Prostate gland (tissue), 2 donors: Measurements from ENCODE around the gene ARHGAP26. TPM values are rescaled to one million over a fixed set of nuclear protein-coding genes. Genes with fewer than 3 reads are reported as not detected.

ENCODE experiments used
- DNase-seq: peaks from one replicate; pipeline ENCODE4 v3.0.0-alpha.2; 2019; ENCODE audit warnings: low spot score
- H3K27ac ChIP-seq, 2 donors: fragments of 200-600 bp; sonication (generic); 2 replicates each; pipeline ENCODE4 v1.5.1; 2017 to 2019
- H3K27me3 ChIP-seq: fragments of 200-600 bp; sonication (generic); replicated peaks from 2 replicates; pipeline ENCODE4 v1.5.1; 2019; ENCODE audit not compliant: insufficient read depth
- H3K36me3 ChIP-seq, 2 donors: fragments of 200-600 bp; sonication (generic); 1 replicate in 1 of 2; 2 replicates in 1 of 2; pipeline versions ENCODE4 v1.5.1 to v1.8.1; 2017 to 2019
- H3K4me1 ChIP-seq: fragments of 200-600 bp; sonication (generic); replicated peaks from 2 replicates; pipeline ENCODE4 v1.5.1; 2019
- H3K4me3 ChIP-seq, 2 donors: fragments of 200-600 bp; sonication (generic); 2 replicates each; pipeline ENCODE4 v1.5.1; 2017 to 2019
- H3K9me3 ChIP-seq: fragments of 200-600 bp; sonication (generic); 2 replicates; pipeline ENCODE4 v1.5.1; 2017
- CTCF ChIP-seq, 4 experiments: fragments of 200-600 bp in 2 of 4; fragments of 450-650 bp in 2 of 4; sonication (generic) in 2 of 4; IDR thresholded peaks; 1 replicate in 3 of 4; 2 replicates in 1 of 4; pipeline ENCODE4 v1.5.1; 2016 to 2019; ENCODE audit warnings: antibody characterized with exemption in 4 of 4, mild to moderate bottlenecking in 2 of 4, moderate library complexity in 2 of 4
- POLR2A ChIP-seq: fragments of 450-650 bp; IDR thresholded peaks from one replicate; pipeline ENCODE4 v1.6.1; 2016; ENCODE audit warnings: antibody characterized with exemption, mild to moderate bottlenecking
- POLR2AphosphoS5 ChIP-seq: sonication (generic); formaldehyde crosslinking; IDR thresholded peaks from one replicate; pipeline ENCODE4 v1.6.1; 2017; ENCODE audit warnings: antibody characterized with exemption
- WGBS: methylation state at CpG from one replicate; pipeline ENCODE4 v1.1.5; 2018; 5-methylcytosine and 5-hydroxymethylcytosine counted together
- intact Hi-C: fragments of 100-400 bp; cut with DNase I; formaldehyde crosslinking; loops from one replicate; pipeline ENCODE4 v1.14.2; 2022
- total RNA-seq, 2 donors: library from RNA; depleted of rRNA; stranded (reverse); fragments of >200 nt; gene quantifications; one replicate each; pipeline ENCODE4 v1.1.0, GENCODE V29; 2016

ARHGAP26 gene
- total RNA-seq, 2 donors from 2014 or later: 11.7 to 39.8 TPM

GRCh38 chr5:143053780-143054179 lies 283.6 kb downstream of the ARHGAP26 start:
- intact Hi-C loops: no loop called here
- Histone ChIP-seq H3K27me3 (no peaks in the 10 kb centered on the region), H3K36me3 (no peaks in the 10 kb centered on the region), H3K27ac (no peak overlapping the region), H3K4me1 (no peaks in the 10 kb centered on the region), H3K9me3 (no peaks in the 10 kb centered on the region), H3K4me3 (no peak overlapping the region)
- WGBS: 87% methylated on average over 8 of the region's 8 CpGs
- DNase-seq: no peak
- no peak for TF ChIP-seq CTCF (IDR thresholded peaks at IDR 0.05)
- no peak for TF ChIP-seq POLR2A
- TF ChIP-seq POLR2AphosphoS5: no peak

- TF ChIP-seq POLR2A: no peak
- no peak for TF ChIP-seq POLR2AphosphoS5
- no peak for TF ChIP-seq CTCF (IDR thresholded peaks at IDR 0.05)
- intact Hi-C loops: no loop called here
- no peak overlapping the region for H3K4me3 ChIP-seq
- H3K4me1 ChIP-seq: no peaks in the 10 kb centered on the region
- no peak overlapping the region for H3K27ac ChIP-seq
- DNase-seq: no peak
- no peaks in the 10 kb centered on the region for H3K9me3 ChIP-seq
- 35% methylated on average over 5 of the region's 5 CpGs for WGBS
- no peaks in the 10 kb centered on the region for H3K36me3 ChIP-seq
- no peaks in the 10 kb centered on the region for H3K27me3 ChIP-seq
Observed at GRCh38 chr5:143054480-143054941, 284.3 kb downstream of the ARHGAP26 start.

GRCh38 chr5:143055596-143056338 lies 285.6 kb downstream of the ARHGAP26 start:
- 95% methylated on average over 5 of the region's 5 CpGs for WGBS
- DNase-seq: no peak
- H3K9me3 ChIP-seq: no peaks in the 10 kb centered on the region
- H3K4me1 ChIP-seq: no peaks in the 10 kb centered on the region
- no peak overlapping the region for H3K27ac ChIP-seq
- H3K36me3 ChIP-seq: no peaks in the 10 kb centered on the region
- H3K4me3 ChIP-seq: no peak overlapping the region
- intact Hi-C loops: loop anchor here (5.0 kb wide), 1 partner anchor 87 kb away; no protein-coding TSS in a partner anchor
- no peaks in the 10 kb centered on the region for H3K27me3 ChIP-seq
- no peak for TF ChIP-seq POLR2AphosphoS5
- TF ChIP-seq POLR2A: no peak

- no peaks in the 10 kb centered on the region for H3K36me3 ChIP-seq
- no peaks in the 10 kb centered on the region for H3K27me3 ChIP-seq
- H3K9me3 ChIP-seq: no peaks in the 10 kb centered on the region
- H3K4me3 ChIP-seq: no peak overlapping the region
- H3K27ac ChIP-seq: no peak overlapping the region
- TF ChIP-seq CTCF (IDR thresholded peaks at IDR 0.05): no peak
- no peak for TF ChIP-seq POLR2A
- no peak for TF ChIP-seq POLR2AphosphoS5
- intact Hi-C loops: loop anchor here (5.0 kb wide), 1 partner anchor 86 kb away; no protein-coding TSS in a partner anchor
- no peaks in the 10 kb centered on the region for H3K4me1 ChIP-seq
- DNase-seq: no peak
Observed at GRCh38 chr5:143056339-143056704, 286.1 kb downstream of the ARHGAP26 start.

- DNase-seq: no peak
- TF ChIP-seq POLR2A (no peak), CTCF (IDR thresholded peaks at IDR 0.05) (no peak), POLR2AphosphoS5 (no peak)
- Histone ChIP-seq H3K27me3 (no peaks in the 10 kb centered on the region), H3K9me3 (no peaks in the 10 kb centered on the region), H3K4me1 (no peaks in the 10 kb centered on the region), H3K36me3 (no peaks in the 10 kb centered on the region), H3K4me3 (no peak overlapping the region), H3K27ac (no peak overlapping the region)
- intact Hi-C loops: loop anchor here (5.0 kb wide), 1 partner anchor 85 kb away; no protein-coding TSS in a partner anchor
- WGBS: 75% methylated on average over 2 of the region's 2 CpGs
Observed at GRCh38 chr5:143056792-143057579, 286.8 kb downstream of the ARHGAP26 start.
